Measurements from ENCODE around the gene HOOK1. TPM values are rescaled to one million over a fixed set of nuclear protein-coding genes. Genes with fewer than 3 reads are reported as not detected.

The HOOK1 gene
- total RNA-seq, 1 donor from 2014 or later: 0.23 TPM

Other genes starting within 250 kb of the HOOK1 start
- gene CYP2J2, start 111.8 kb downstream of the HOOK1 start, total RNA-seq: 0.05 and 0.58 TPM in 2 replicates

All from glomerular endothelial cell (primary cell).